IMR-90 (cell line): Measurements from ENCODE around the gene XDH. TPM values are rescaled to one million over a fixed set of nuclear protein-coding genes. Genes with fewer than 3 reads are reported as not detected.

ENCODE experiments used
- ATAC-seq: fragments of 200-7000 bp; cut with Tn5 transposase; 2 replicates; pipeline ENCODE4 v1.9.1; 2020; ENCODE audit warnings: low read depth, mild to moderate bottlenecking, moderate library complexity
- BruUV-seq: library from RNA; stranded (reverse); fragments of 400-500 nt; replicated peaks from 2 replicates; lab custom pipeline; 2021; lab: Mats Ljungman, UMichigan
- CTCF ChIA-PET: fragments of 300-600 bp; formaldehyde crosslinking; extraction: SDS; loops from one replicate; lab custom pipeline; 2021; ENCODE audit warnings: antibody characterized with exemption; lab: Yijun Ruan, JAX
- POLR2A ChIA-PET: fragments of 300-600 bp; sonication (Branson Sonifier 250); formaldehyde crosslinking; loops from one replicate; lab custom pipeline; 2022; ENCODE audit warnings: antibody characterized with exemption; ENCODE audit not compliant: unreplicated experiment; lab: Charles Lee
- DNase-seq: peaks from one replicate; pipeline ENCODE4 v3.0.0; 2013
- H2AFZ ChIP-seq: replicated peaks from 2 replicates; pipeline ENCODE3; 2013; ENCODE audit warnings: low read length, mild to moderate bottlenecking; ENCODE audit not compliant: poor library complexity
- H2AK5ac ChIP-seq: 2 replicates; pipeline ENCODE4 v1.6.1; 2013; ENCODE audit warnings: low read depth, low read length, inconsistent platforms
- H2AK9ac ChIP-seq: replicated peaks from 2 replicates; pipeline ENCODE3; 2013; ENCODE audit warnings: mild to moderate bottlenecking, low read depth, low read length, moderate library complexity; ENCODE audit not compliant: poor library complexity
- H2BK120ac ChIP-seq: 2 replicates; pipeline ENCODE4 v1.6.1; 2013; ENCODE audit warnings: low read depth, low read length, inconsistent platforms
- H2BK15ac ChIP-seq: 3 replicates; pipeline ENCODE4 v1.6.1; 2013; ENCODE audit warnings: low read depth, low read length, inconsistent platforms
- H2BK20ac ChIP-seq: 2 replicates; pipeline ENCODE4 v1.6.1; 2013; ENCODE audit warnings: low read depth, mild to moderate bottlenecking, inconsistent platforms, low read length, moderate library complexity
- H2BK5ac ChIP-seq: 2 replicates; pipeline ENCODE4 v1.6.1; 2013; ENCODE audit warnings: mild to moderate bottlenecking, low read depth, low read length, inconsistent platforms; ENCODE audit not compliant: poor library complexity, severe bottlenecking
- H3K14ac ChIP-seq: replicated peaks from 2 replicates; pipeline ENCODE4 v1.6.1; 2013; ENCODE audit warnings: low read depth, low read length, inconsistent platforms
- H3K18ac ChIP-seq: 2 replicates; pipeline ENCODE4 v1.6.1; 2013; ENCODE audit warnings: low read depth, low read length, control low read depth
- H3K23ac ChIP-seq: 2 replicates; pipeline ENCODE4 v1.6.1; 2013; ENCODE audit warnings: low read depth, low read length, inconsistent platforms
- H3K27ac ChIP-seq: 2 replicates; pipeline ENCODE4 v1.5.1; 2013; ENCODE audit warnings: mild to moderate bottlenecking, control low read depth, low read length; ENCODE audit not compliant: insufficient read depth
- H3K27me3 ChIP-seq: 2 replicates; pipeline ENCODE4 v1.6.1; 2013; ENCODE audit warnings: low read length; ENCODE audit not compliant: control insufficient read depth, insufficient read depth
- H3K36me3 ChIP-seq: 2 replicates; pipeline ENCODE4 v1.6.1; 2013; ENCODE audit warnings: low read length, mixed read lengths; ENCODE audit not compliant: control insufficient read depth, insufficient read depth
- H3K4ac ChIP-seq: 2 replicates; pipeline ENCODE4 v1.6.1; 2013; ENCODE audit warnings: low read depth, low read length, inconsistent platforms
- H3K4me1 ChIP-seq: 2 replicates; pipeline ENCODE4 v1.6.1; 2013; ENCODE audit warnings: low read length, mixed read lengths; ENCODE audit not compliant: control insufficient read depth, insufficient read depth
- H3K4me2 ChIP-seq: 2 replicates; pipeline ENCODE4 v1.6.1; 2013; ENCODE audit warnings: low read depth, mild to moderate bottlenecking, control low read depth, low read length, moderate library complexity
- H3K4me3 ChIP-seq: 2 replicates; pipeline ENCODE4 v1.5.1; 2013; ENCODE audit warnings: low read depth, mild to moderate bottlenecking, control low read depth, low read length, moderate library complexity; ENCODE audit not compliant: insufficient read depth
- H3K56ac ChIP-seq: 2 replicates; pipeline ENCODE4 v1.6.1; 2013; ENCODE audit warnings: low read length, inconsistent platforms; ENCODE audit not compliant: insufficient read depth; ENCODE audit errors: extremely low read depth
- H3K79me1 ChIP-seq, 2 experiments: 2 replicates each; pipeline ENCODE4 v1.6.1; 2013; ENCODE audit warnings: low read length in 2 of 2, inconsistent platforms in 1 of 2, low read depth in 1 of 2
- H3K9ac ChIP-seq: 2 replicates; pipeline ENCODE4 v1.6.1; 2013; ENCODE audit warnings: low read depth, low read length, control low read depth
- H3K9me1 ChIP-seq: 2 replicates; pipeline ENCODE4 v1.6.1; 2013; ENCODE audit warnings: low read length, inconsistent platforms; ENCODE audit not compliant: insufficient read depth
- H3K9me3 ChIP-seq: 2 replicates; pipeline ENCODE4 v1.6.1; 2013; ENCODE audit warnings: low read length; ENCODE audit not compliant: control insufficient read depth, insufficient read depth
- H4K20me1 ChIP-seq: 2 replicates; pipeline ENCODE4 v1.6.1; 2013; ENCODE audit warnings: low read length, inconsistent platforms; ENCODE audit not compliant: insufficient read depth
- H4K5ac ChIP-seq: 2 replicates; pipeline ENCODE4 v1.6.1; 2013; ENCODE audit warnings: mild to moderate bottlenecking, low read depth, low read length, control low read depth
- H4K8ac ChIP-seq, 2 experiments: 2 replicates each; pipeline ENCODE4 v1.6.1; 2013; ENCODE audit warnings: low read depth in 2 of 2, low read length in 2 of 2, control low read depth in 1 of 2, inconsistent platforms in 1 of 2
- H4K91ac ChIP-seq: 2 replicates; pipeline ENCODE4 v1.6.1; 2013; ENCODE audit warnings: low read depth, low read length, inconsistent platforms; ENCODE audit not compliant: insufficient read depth
- CEBPB ChIP-seq: IDR thresholded peaks from 2 replicates; pipeline ENCODE4 v1.6.1; 2012; ENCODE audit warnings: low read depth, low read length, improper control_type of control experiment
- CTCF ChIP-seq: conservative IDR thresholded peaks from 2 replicates; pipeline ENCODE4 v1.5.1; 2012; ENCODE audit warnings: mild to moderate bottlenecking, low read depth, low read length, improper control_type of control experiment
- ELK1 ChIP-seq: fragments of 150-350 bp; IDR thresholded peaks from 2 replicates; pipeline ENCODE4 v1.6.1; 2016; ENCODE audit warnings: low read depth, mild to moderate bottlenecking, low read length, moderate library complexity, borderline replicate concordance
- MXI1 ChIP-seq: IDR thresholded peaks from 2 replicates; pipeline ENCODE4 v1.6.1; 2012; ENCODE audit warnings: low read depth, mild to moderate bottlenecking, low read length, moderate library complexity, borderline replicate concordance
- RAD21 ChIP-seq: IDR thresholded peaks from 2 replicates; pipeline ENCODE4 v1.6.1; 2012; ENCODE audit warnings: low read length, improper control_type of control experiment
- SMC3 ChIP-seq: fragments of 150-350 bp; IDR thresholded peaks from 2 replicates; pipeline ENCODE4 v1.6.1; 2016; ENCODE audit warnings: low read depth, mild to moderate bottlenecking, antibody characterized with exemption, low read length, moderate library complexity
- WGBS, 2 experiments: methylation state at CpG; one replicate each; pipeline versions ENCODE4 v1.1.5 to v1.1.7; 2013; ENCODE audit warnings: missing lambda C conversion rate in 2 of 2; ENCODE audit not compliant: insufficient read length in 1 of 2; ENCODE audit errors: extremely low coverage in 2 of 2; 5-methylcytosine and 5-hydroxymethylcytosine counted together
- dilution Hi-C: fragments of 300-500 bp; cut with HindIII; formaldehyde crosslinking; loops from one replicate; pipeline ENCODE4 v1.14.3; 2018; ENCODE audit warnings: low sequenced_read_pairs; ENCODE audit not compliant: unreplicated experiment
- in situ Hi-C: fragments of 300-500 bp; cut with MboI; formaldehyde crosslinking; loops from 3 replicates; pipeline ENCODE4 v1.14.3; 2019; ENCODE audit warnings: low sequenced_read_pairs, inconsistent platforms, mixed read lengths
- intact Hi-C: fragments of 100-400 bp; cut with micrococcal nuclease; formaldehyde crosslinking; loops from 2 replicates; pipeline ENCODE4 v1.10.0; 2022
- polyA plus RNA-seq, 3 experiments: library from polyadenylated mRNA; depleted of rRNA; stranded (reverse); fragments of >200 nt; gene quantifications; 2 replicates each; pipeline ENCODE4 v1.2.3, GENCODE V29; 2012; ENCODE audit warnings: low replicate concordance in 1 of 3
- total RNA-seq: library from RNA; depleted of rRNA; stranded (reverse); fragments of >200 nt; gene quantifications from 2 replicates; pipeline ENCODE4 v1.2.3, GENCODE V29; 2012

The XDH gene
- total and polyA plus RNA-seq, 2 of the 4 experiments (the other 2 are of a cell fraction), result 0.46 to 1.1 TPM

GRCh38 chr2:31333527-31334183 is 80.9 kb downstream of the XDH start:
- Histone ChIP-seq H2AFZ (no peak overlapping the region), H3K18ac (no peak overlapping the region), H3K56ac (no peak overlapping the region), H2BK5ac (no peak overlapping the region), H3K27ac (no peak overlapping the region), H4K91ac (0 out of 2 replicates have a peak overlapping the region, but pooled peaks have one; percentile 20), H3K9me3 (no peaks in the 10 kb centered on the region), H3K36me3 (no peaks in the 10 kb centered on the region), H3K4me2 (no peak overlapping the region), H3K79me1 (0 out of 4 replicates have a peak, but pooled peaks cover 0 to 4% of the 10 kb centered on the region in 2 experiments), H4K8ac (no peak overlapping the region), H2AK5ac (peak overlapping the region; percentile 62; the same call in 1 of the 2 replicates), H3K9ac (no peak overlapping the region), H3K14ac (no peak overlapping the region), H3K23ac (no peak overlapping the region), H2BK15ac (peak overlapping the region; percentile 43; the same call in 2 of the 3 replicates), H3K4me1 (peaks cover 17% of the 10 kb centered on the region), H4K5ac (no peak overlapping the region), H2AK9ac (peak overlapping the region; percentile 1), H4K20me1 (no peaks in the 10 kb centered on the region; the same call in 1 of the 2 replicates), H2BK120ac (peak overlapping the region; percentile 79; the same call in 1 of the 2 replicates), H3K4me3 (no peak overlapping the region), H3K4ac (peak overlapping the region; percentile 42; the same call in 1 of the 2 replicates), H3K9me1 (peaks cover 8% of the 10 kb centered on the region; the same call in 1 of the 2 replicates), H3K27me3 (0 out of 2 replicates have a peak, but pooled peaks cover 2% of the 10 kb centered on the region), H2BK20ac (peak overlapping the region; percentile 79; the same call in 1 of the 2 replicates)
- in situ Hi-C loops (loop anchor here (5.0 to 25.0 kb wide), 3 partner anchors 469 to 1171 kb away; no protein-coding TSS in a partner anchor), dilution Hi-C loops (no loop called here), intact Hi-C loops (loop anchor here (1.0 to 10.0 kb wide), 8 partner anchors 99 to 1169 kb away; partner anchors contain the start of genes EHD3 and GALNT14)
- CTCF ChIA-PET, result interaction anchor here (0.5 to 2.2 kb wide), 18 partner anchors 10 to 622 kb away, joined by 3 to 13 read pairs (median 4); partner anchors contain the start of gene EHD3
- WGBS, 2 experiments, result 0% methylated on average over 3 of the region's 8 CpGs; no CpG with 5 or more reads in 1 of the 2 experiments
- no peak for TF ChIP-seq ELK1
- peak; percentile 91 for TF ChIP-seq CEBPB
- TF ChIP-seq CTCF, result peak; percentile 99
- TF ChIP-seq MXI1, result no peak
- TF ChIP-seq SMC3, result peak; percentile 97
- TF ChIP-seq RAD21, result peak; percentile 99
- DNase-seq, result peak; percentile 84
- POLR2A ChIA-PET, result no interaction called here
- ATAC-seq, result peak; percentile 74
- BruUV-seq, result no TSS peak
